ENCODE data around the gene PPP2R5E. TPM values are rescaled to one million over a fixed set of nuclear protein-coding genes. Genes with fewer than 3 reads are reported as not detected.

Gene PPP2R5E
- polyA plus RNA-seq, 3 donors = 8.9 to 26.3 (median 15.1) TPM

DNA sequence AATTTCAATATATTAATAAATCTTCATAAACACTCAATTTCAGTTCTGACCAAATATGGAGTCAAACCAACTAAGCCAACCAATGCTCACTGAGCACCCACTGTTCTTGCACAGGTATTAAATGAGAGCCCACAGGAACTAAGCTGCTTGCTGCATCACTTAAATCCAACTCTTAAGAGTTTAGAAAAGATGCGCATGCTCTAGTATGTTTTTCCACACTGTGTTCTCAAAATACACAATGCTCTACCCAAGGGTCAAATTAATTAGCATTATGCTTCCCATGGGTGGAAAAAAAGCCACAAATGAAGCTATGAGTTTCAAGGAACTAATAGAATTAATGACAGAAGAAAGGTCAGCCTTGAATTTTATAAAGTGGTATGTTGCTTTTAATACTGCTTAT is 220.7 kb downstream of the PPP2R5E start:
- Mint-ChIP-seq H3K27ac (no peak overlapping the region), H3K27me3 (ENCODE audit: low read depth in 3 of 3) (peaks cover 0 to 2% (median 0%) of the 10 kb centered on the region in 3 donors), H3K4me1 (no peaks in the 10 kb centered on the region), H3K9me3 (peaks cover 1 to 19% (median 6%) of the 10 kb centered on the region in 7 donors), H3K36me3 (no peaks in the 10 kb centered on the region), H3K4me3 (no peak overlapping the region)
- TF ChIP-seq, protein P1, sequence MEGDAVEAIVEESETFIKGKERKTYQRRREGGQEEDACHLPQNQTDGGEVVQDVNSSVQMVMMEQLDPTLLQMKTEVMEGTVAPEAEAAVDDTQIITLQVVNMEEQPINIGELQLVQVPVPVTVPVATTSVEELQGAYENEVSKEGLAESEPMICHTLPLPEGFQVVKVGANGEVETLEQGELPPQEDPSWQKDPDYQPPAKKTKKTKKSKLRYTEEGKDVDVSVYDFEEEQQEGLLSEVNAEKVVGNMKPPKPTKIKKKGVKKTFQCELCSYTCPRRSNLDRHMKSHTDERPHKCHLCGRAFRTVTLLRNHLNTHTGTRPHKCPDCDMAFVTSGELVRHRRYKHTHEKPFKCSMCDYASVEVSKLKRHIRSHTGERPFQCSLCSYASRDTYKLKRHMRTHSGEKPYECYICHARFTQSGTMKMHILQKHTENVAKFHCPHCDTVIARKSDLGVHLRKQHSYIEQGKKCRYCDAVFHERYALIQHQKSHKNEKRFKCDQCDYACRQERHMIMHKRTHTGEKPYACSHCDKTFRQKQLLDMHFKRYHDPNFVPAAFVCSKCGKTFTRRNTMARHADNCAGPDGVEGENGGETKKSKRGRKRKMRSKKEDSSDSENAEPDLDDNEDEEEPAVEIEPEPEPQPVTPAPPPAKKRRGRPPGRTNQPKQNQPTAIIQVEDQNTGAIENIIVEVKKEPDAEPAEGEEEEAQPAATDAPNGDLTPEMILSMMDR (IDR thresholded peaks at IDR 0.05) = no peak
- Histone ChIP-seq H4K20me1 (ENCODE audit: insufficient read depth, low read length) (no peaks in the 10 kb centered on the region), H3K4me3 (replicated peaks in 1 of 3; ENCODE audit: low read depth in 2 of 3, low read length in 3 of 3) (no peak overlapping the region), H3K9me3 (replicated peaks in 1 of 2; ENCODE audit: control insufficient read depth in 1 of 2, insufficient read depth in 1 of 2, low read length in 2 of 2) (peaks cover 0 to 8% of the 10 kb centered on the region in 2 donors), H3K27ac (ENCODE audit: low read depth in 1 of 2, low read length in 2 of 2) (no peak overlapping the region), H2AFZ (ENCODE audit: insufficient read depth, low read depth, low read length, poor library complexity, severe bottlenecking) (no peak overlapping the region), H3K4me1 (ENCODE audit: control insufficient read depth in 1 of 2, insufficient read depth in 2 of 2, low read length in 2 of 2) (no peaks in the 10 kb centered on the region), H3K4me2 (replicated peaks; ENCODE audit: extremely low read depth, low read length, poor library complexity, severe bottlenecking) (no peak overlapping the region), H3K9ac (ENCODE audit: insufficient read depth, low read length, poor library complexity, severe bottlenecking) (no peak overlapping the region), H3K27me3 (ENCODE audit: control insufficient read depth in 2 of 2, insufficient read depth in 2 of 2, low read length in 2 of 2) (no peaks in the 10 kb centered on the region), H3K36me3 (replicated peaks in 1 of 2; ENCODE audit: control insufficient read depth in 1 of 2, insufficient read depth in 2 of 2, low read length in 2 of 2) (no peaks in the 10 kb centered on the region), H3K79me2 (ENCODE audit: insufficient read depth, low read length) (no peaks in the 10 kb centered on the region)
- no CpG with 5 or more reads among the region's 1 CpG for WGBS (ENCODE audit: insufficient coverage)
- no peak for DNase-seq
- intact Hi-C loops (cut with micrococcal nuclease) = no loop called here

Small RNA genes lying within 50 kb of the gene (small RNA-seq; reads per million reads assigned to genes)
- not detected for gene RF00601 (ENCODE audit: insufficient read length, low read depth)

Other genes with a start within 250 kb of the PPP2R5E start
- not detected for gene GPHB5, start 224.4 kb downstream of the PPP2R5E start, polyA plus RNA-seq
- gene WDR89, start 98.5 kb upstream of the PPP2R5E start, polyA plus RNA-seq = 1 to 10 TPM; 2.1 to 3.6 (median 2.2) TPM
- 10 to 100 TPM in 1 of 3 donors, 1 to 10 TPM in 2; 3.3 to 13.3 (median 7.6) TPM for gene SGPP1, start 184.7 kb upstream of the PPP2R5E start, polyA plus RNA-seq